Adrenal gland (tissue), 12 donors: ENCODE results near the gene OSR1. TPM values are rescaled to one million over a fixed set of nuclear protein-coding genes. Genes with fewer than 3 reads are reported as not detected.

Experiments
- DNase-seq, 7 donors: peaks; one replicate each; pipeline ENCODE4 v3.0.0-alpha.2; 2019 to 2020
- H3K27ac ChIP-seq, 5 donors: fragments of 200-600 bp; sonication (generic) in 4 of 5; 1 replicate in 3 of 5; 2 replicates in 2 of 5; pipeline versions ENCODE4 v1.5.1 to v1.8.0; 2016 to 2020; ENCODE audit warnings: mild to moderate bottlenecking in 1 of 5
- H3K27me3 ChIP-seq: fragments of 200-600 bp; 2 replicates; pipeline ENCODE4 v1.8.0; 2021
- H3K36me3 ChIP-seq, 2 donors: fragments of 200-600 bp; replicated peaks in 1 of 2; 1 replicate in 1 of 2; 2 replicates in 1 of 2; pipeline versions ENCODE4 v1.5.1 to v1.8.0; 2018 to 2022
- H3K4me1 ChIP-seq, 2 donors: fragments of 200-600 bp; replicated peaks in 1 of 2; 1 replicate in 1 of 2; 2 replicates in 1 of 2; pipeline versions ENCODE4 v1.5.1 to v1.8.0; 2018 to 2021
- H3K4me3 ChIP-seq, 4 donors: fragments of 200-600 bp; sonication (generic) in 3 of 4; one replicate each; pipeline ENCODE4 v1.5.1; 2016 to 2018
- H3K9me3 ChIP-seq, 3 donors: fragments of 200-600 bp; sonication (generic) in 1 of 3; replicated peaks in 1 of 3; 1 replicate in 2 of 3; 2 replicates in 1 of 3; pipeline versions ENCODE4 v1.5.1 to v1.8.0; 2016 to 2021
- POLR2A ChIP-seq, 2 donors: fragments of 450-650 bp; IDR thresholded peaks; one replicate each; pipeline ENCODE4 v1.6.1; 2017; ENCODE audit warnings: antibody characterized with exemption in 2 of 2, mild to moderate bottlenecking in 2 of 2, moderate library complexity in 1 of 2
- WGBS, 4 donors: extraction: QIAGEN DNeasy Blood & Tissue Kit in 2 of 4; methylation state at CpG; one replicate each; pipeline versions ENCODE4 v1.1.5 to v1.1.7; 2013 to 2017; 5-methylcytosine and 5-hydroxymethylcytosine counted together
- intact Hi-C, 2 donors: fragments of 100-400 bp; cut with DNase I; formaldehyde crosslinking; loops; one replicate each; pipeline versions ENCODE4 v1.14.1 to v1.15.0; 2022 to 2023
- polyA plus RNA-seq, 3 donors: library from polyadenylated mRNA; stranded (reverse); fragments of 200-250 nt in 2 of 3; fragments of 350-450 nt in 1 of 3; fragmentation: Illumina TruSeq in 1 of 3; extraction: RNeasy Lipid Tissue Mini Kit (QIAGEN cat#74804) in 1 of 3; gene quantifications; one replicate each; pipeline ENCODE4 v1.2.3, GENCODE V29; 2013 to 2014
- total RNA-seq, 9 donors: library from RNA; depleted of rRNA in 4 of 9; stranded (reverse); fragments of >200 nt in 4 of 9; fragments of 120-200 nt in 1 of 9; fragmentation: NEBNext Ultra II Directional in 1 of 9; extraction: Animal tissue kit (Norgen Biotek cat#: 25700) in 1 of 9; gene quantifications; one replicate each; pipeline versions ENCODE4 v1.1.0 to v1.2.4, GENCODE V29; 2013 to 2023
- TF ChIP-seq, protein P1 (sequence below), 6 experiments: fragments of 450-650 bp in 4 of 6; fragments of 200-600 bp in 2 of 6; sonication (generic) in 1 of 6; IDR thresholded peaks; 1 replicate in 5 of 6; 2 replicates in 1 of 6; pipeline versions ENCODE4 v1.5.1 to v1.8.0; 2016 to 2021; ENCODE audit warnings: antibody characterized with exemption in 6 of 6, mild to moderate bottlenecking in 2 of 6, moderate library complexity in 1 of 6
- donor health status: healthy with polysubstance abuse.
- donor health status: Bipolar disorder and iron deficiency.
- donor health status: DM: yes; HTN: yes; CAD: no.
- donor health status: DM: no; HTN: no; CAD: no.
- donor health status: DM: no; HTN: no; CAD: no.
- donor health status: DM: yes; HTN: yes; CAD: no.

Gene OSR1
- total and polyA plus RNA-seq, 12 donors: 0.61 to 7.9 (median 2.4) TPM

- DNase-seq: no peak
- Histone ChIP-seq H3K4me3 (peak overlapping the region; percentile 31 to 72 (median 57)), H3K27me3 (peaks cover 21% of the 10 kb centered on the region), H3K36me3 (no peaks in the 10 kb centered on the region), H3K9me3 (no peaks in the 10 kb centered on the region), H3K4me1 (peaks cover 12 to 26% of the 10 kb centered on the region in 2 donors), H3K27ac (peak overlapping the region in 2 of 5 donors; percentile 41 to 68)
- TF ChIP-seq, protein P1, sequence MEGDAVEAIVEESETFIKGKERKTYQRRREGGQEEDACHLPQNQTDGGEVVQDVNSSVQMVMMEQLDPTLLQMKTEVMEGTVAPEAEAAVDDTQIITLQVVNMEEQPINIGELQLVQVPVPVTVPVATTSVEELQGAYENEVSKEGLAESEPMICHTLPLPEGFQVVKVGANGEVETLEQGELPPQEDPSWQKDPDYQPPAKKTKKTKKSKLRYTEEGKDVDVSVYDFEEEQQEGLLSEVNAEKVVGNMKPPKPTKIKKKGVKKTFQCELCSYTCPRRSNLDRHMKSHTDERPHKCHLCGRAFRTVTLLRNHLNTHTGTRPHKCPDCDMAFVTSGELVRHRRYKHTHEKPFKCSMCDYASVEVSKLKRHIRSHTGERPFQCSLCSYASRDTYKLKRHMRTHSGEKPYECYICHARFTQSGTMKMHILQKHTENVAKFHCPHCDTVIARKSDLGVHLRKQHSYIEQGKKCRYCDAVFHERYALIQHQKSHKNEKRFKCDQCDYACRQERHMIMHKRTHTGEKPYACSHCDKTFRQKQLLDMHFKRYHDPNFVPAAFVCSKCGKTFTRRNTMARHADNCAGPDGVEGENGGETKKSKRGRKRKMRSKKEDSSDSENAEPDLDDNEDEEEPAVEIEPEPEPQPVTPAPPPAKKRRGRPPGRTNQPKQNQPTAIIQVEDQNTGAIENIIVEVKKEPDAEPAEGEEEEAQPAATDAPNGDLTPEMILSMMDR (IDR thresholded peaks at IDR 0.05): no peak
- TF ChIP-seq POLR2A (IDR thresholded peaks at IDR 0.05): no peak
- intact Hi-C loops: loop anchor here in 1 of 2 donors (2.0 to 10.0 kb wide), 3 partner anchors 477 to 837 kb away; no protein-coding TSS in a partner anchor
- WGBS, 4 donors: 2 to 3% (median 2%) methylated on average over 16 of the region's 16 CpGs
Measured at GRCh38 chr2:19362094-19362754, 3.8 kb upstream of the OSR1 start.

GRCh38 chr2:19361325-19361990 is 3.0 kb upstream of the OSR1 start:
- peak overlapping the region in 3 of 4 donors; percentile 21 to 70 (median 25) for H3K4me3 ChIP-seq
- 6 to 23% (median 12%) methylated on average over 23 to 51 of the region's 51 CpGs for WGBS, 4 donors
- peaks cover 12 to 26% of the 10 kb centered on the region in 2 donors for H3K4me1 ChIP-seq
- intact Hi-C loops: loop anchor here in 1 of 2 donors (10.0 kb wide), 2 partner anchors 477 to 837 kb away; no protein-coding TSS in a partner anchor
- H3K27me3 ChIP-seq: peaks cover 29% of the 10 kb centered on the region
- no peak for TF ChIP-seq POLR2A (IDR thresholded peaks at IDR 0.05)
- TF ChIP-seq, protein P1 (IDR thresholded peaks at IDR 0.05): no peak
- DNase-seq: peak in 4 of 7 donors; percentile 41 to 57 (median 48)
- H3K36me3 ChIP-seq: no peaks in the 10 kb centered on the region
- no peaks in the 10 kb centered on the region for H3K9me3 ChIP-seq
- no peak overlapping the region for H3K27ac ChIP-seq

DNA sequence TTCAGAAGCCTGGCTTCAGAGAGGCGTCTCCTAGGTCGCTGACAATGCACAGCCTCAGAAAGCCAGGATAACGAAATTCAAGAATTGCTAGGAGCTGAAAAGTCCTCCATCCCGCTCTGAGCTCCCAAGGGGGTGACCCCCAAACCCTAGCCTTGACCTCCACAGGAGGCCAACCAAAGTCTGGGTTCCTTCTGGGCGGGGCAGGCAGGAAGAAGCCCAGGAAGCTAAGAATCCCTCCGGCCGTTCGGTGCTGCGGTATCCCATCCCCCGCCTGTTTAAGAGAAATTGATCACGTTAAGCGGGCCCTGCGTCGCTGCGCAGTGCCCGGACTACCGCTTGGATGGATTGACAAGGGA is 2.5 kb upstream of the OSR1 start:
- peak overlapping the region in 1 of 4 donors; percentile 70 for H3K4me3 ChIP-seq
- 34 to 65% (median 50%) methylated on average over 9 to 17 of the region's 17 CpGs for WGBS, 4 donors
- intact Hi-C loops: loop anchor here in 1 of 2 donors (10.0 kb wide), 2 partner anchors 476 to 836 kb away; no protein-coding TSS in a partner anchor

More for the DNA sequence above, 2.5 kb upstream of the OSR1 start:
- Histone ChIP-seq H3K27ac (no peak overlapping the region), H3K4me1 (peaks cover 12 to 26% of the 10 kb centered on the region in 2 donors), H3K27me3 (peaks cover 34% of the 10 kb centered on the region), H3K9me3 (no peaks in the 10 kb centered on the region), H3K36me3 (no peaks in the 10 kb centered on the region)
- TF ChIP-seq, protein P1 (IDR thresholded peaks at IDR 0.05): no peak
- no peak for TF ChIP-seq POLR2A (IDR thresholded peaks at IDR 0.05)
- DNase-seq: no peak
